IMR-90 (cell line): ENCODE measurements around the gene LHFPL3. TPM values are rescaled to one million over a fixed set of nuclear protein-coding genes. Genes with fewer than 3 reads are reported as not detected.

ENCODE experiments used
- ATAC-seq: fragments of 200-7000 bp; cut with Tn5 transposase; 2 replicates; pipeline ENCODE4 v1.9.1; 2020; ENCODE audit warnings: low read depth, mild to moderate bottlenecking, moderate library complexity
- BruUV-seq: library from RNA; stranded (reverse); fragments of 400-500 nt; replicated peaks from 2 replicates; lab custom pipeline; 2021; lab: Mats Ljungman, UMichigan
- CTCF ChIA-PET: fragments of 300-600 bp; formaldehyde crosslinking; extraction: SDS; loops from one replicate; lab custom pipeline; 2021; ENCODE audit warnings: antibody characterized with exemption; lab: Yijun Ruan, JAX
- POLR2A ChIA-PET: fragments of 300-600 bp; sonication (Branson Sonifier 250); formaldehyde crosslinking; loops from one replicate; lab custom pipeline; 2022; ENCODE audit warnings: antibody characterized with exemption; ENCODE audit not compliant: unreplicated experiment; lab: Charles Lee
- DNase-seq: peaks from one replicate; pipeline ENCODE4 v3.0.0; 2013
- H2AFZ ChIP-seq: replicated peaks from 2 replicates; pipeline ENCODE3; 2013; ENCODE audit warnings: low read length, mild to moderate bottlenecking; ENCODE audit not compliant: poor library complexity
- H2AK5ac ChIP-seq: 2 replicates; pipeline ENCODE4 v1.6.1; 2013; ENCODE audit warnings: low read depth, low read length, inconsistent platforms
- H2AK9ac ChIP-seq: replicated peaks from 2 replicates; pipeline ENCODE3; 2013; ENCODE audit warnings: mild to moderate bottlenecking, low read depth, low read length, moderate library complexity; ENCODE audit not compliant: poor library complexity
- H2BK120ac ChIP-seq: 2 replicates; pipeline ENCODE4 v1.6.1; 2013; ENCODE audit warnings: low read depth, low read length, inconsistent platforms
- H2BK15ac ChIP-seq: 3 replicates; pipeline ENCODE4 v1.6.1; 2013; ENCODE audit warnings: low read depth, low read length, inconsistent platforms
- H2BK20ac ChIP-seq: 2 replicates; pipeline ENCODE4 v1.6.1; 2013; ENCODE audit warnings: low read depth, mild to moderate bottlenecking, inconsistent platforms, low read length, moderate library complexity
- H2BK5ac ChIP-seq: 2 replicates; pipeline ENCODE4 v1.6.1; 2013; ENCODE audit warnings: mild to moderate bottlenecking, low read depth, low read length, inconsistent platforms; ENCODE audit not compliant: poor library complexity, severe bottlenecking
- H3K14ac ChIP-seq: replicated peaks from 2 replicates; pipeline ENCODE4 v1.6.1; 2013; ENCODE audit warnings: low read depth, low read length, inconsistent platforms
- H3K18ac ChIP-seq: 2 replicates; pipeline ENCODE4 v1.6.1; 2013; ENCODE audit warnings: low read depth, low read length, control low read depth
- H3K23ac ChIP-seq: 2 replicates; pipeline ENCODE4 v1.6.1; 2013; ENCODE audit warnings: low read depth, low read length, inconsistent platforms
- H3K27ac ChIP-seq: 2 replicates; pipeline ENCODE4 v1.5.1; 2013; ENCODE audit warnings: mild to moderate bottlenecking, control low read depth, low read length; ENCODE audit not compliant: insufficient read depth
- H3K27me3 ChIP-seq: 2 replicates; pipeline ENCODE4 v1.6.1; 2013; ENCODE audit warnings: low read length; ENCODE audit not compliant: control insufficient read depth, insufficient read depth
- H3K36me3 ChIP-seq: 2 replicates; pipeline ENCODE4 v1.6.1; 2013; ENCODE audit warnings: low read length, mixed read lengths; ENCODE audit not compliant: control insufficient read depth, insufficient read depth
- H3K4ac ChIP-seq: 2 replicates; pipeline ENCODE4 v1.6.1; 2013; ENCODE audit warnings: low read depth, low read length, inconsistent platforms
- H3K4me1 ChIP-seq: 2 replicates; pipeline ENCODE4 v1.6.1; 2013; ENCODE audit warnings: low read length, mixed read lengths; ENCODE audit not compliant: control insufficient read depth, insufficient read depth
- H3K4me2 ChIP-seq: 2 replicates; pipeline ENCODE4 v1.6.1; 2013; ENCODE audit warnings: low read depth, mild to moderate bottlenecking, control low read depth, low read length, moderate library complexity
- H3K4me3 ChIP-seq: 2 replicates; pipeline ENCODE4 v1.5.1; 2013; ENCODE audit warnings: low read depth, mild to moderate bottlenecking, control low read depth, low read length, moderate library complexity; ENCODE audit not compliant: insufficient read depth
- H3K56ac ChIP-seq: 2 replicates; pipeline ENCODE4 v1.6.1; 2013; ENCODE audit warnings: low read length, inconsistent platforms; ENCODE audit not compliant: insufficient read depth; ENCODE audit errors: extremely low read depth
- H3K79me1 ChIP-seq, 2 experiments: 2 replicates each; pipeline ENCODE4 v1.6.1; 2013; ENCODE audit warnings: low read length in 2 of 2, inconsistent platforms in 1 of 2, low read depth in 1 of 2
- H3K9ac ChIP-seq: 2 replicates; pipeline ENCODE4 v1.6.1; 2013; ENCODE audit warnings: low read depth, low read length, control low read depth
- H3K9me1 ChIP-seq: 2 replicates; pipeline ENCODE4 v1.6.1; 2013; ENCODE audit warnings: low read length, inconsistent platforms; ENCODE audit not compliant: insufficient read depth
- H3K9me3 ChIP-seq: 2 replicates; pipeline ENCODE4 v1.6.1; 2013; ENCODE audit warnings: low read length; ENCODE audit not compliant: control insufficient read depth, insufficient read depth
- H4K20me1 ChIP-seq: 2 replicates; pipeline ENCODE4 v1.6.1; 2013; ENCODE audit warnings: low read length, inconsistent platforms; ENCODE audit not compliant: insufficient read depth
- H4K5ac ChIP-seq: 2 replicates; pipeline ENCODE4 v1.6.1; 2013; ENCODE audit warnings: mild to moderate bottlenecking, low read depth, low read length, control low read depth
- H4K8ac ChIP-seq, 2 experiments: 2 replicates each; pipeline ENCODE4 v1.6.1; 2013; ENCODE audit warnings: low read depth in 2 of 2, low read length in 2 of 2, control low read depth in 1 of 2, inconsistent platforms in 1 of 2
- H4K91ac ChIP-seq: 2 replicates; pipeline ENCODE4 v1.6.1; 2013; ENCODE audit warnings: low read depth, low read length, inconsistent platforms; ENCODE audit not compliant: insufficient read depth
- BHLHE40 ChIP-seq: fragments of 150-350 bp; IDR thresholded peaks from 2 replicates; pipeline ENCODE4 v1.6.1; 2016; ENCODE audit warnings: mild to moderate bottlenecking, low read depth, low read length
- CEBPB ChIP-seq: IDR thresholded peaks from 2 replicates; pipeline ENCODE4 v1.6.1; 2012; ENCODE audit warnings: low read depth, low read length, improper control_type of control experiment
- CHD1 ChIP-seq: IDR thresholded peaks from 2 replicates; pipeline ENCODE4 v1.6.1; 2012; ENCODE audit warnings: low read depth, low read length, improper control_type of control experiment
- FOS ChIP-seq: fragments of 150-350 bp; IDR thresholded peaks from 2 replicates; pipeline ENCODE4 v1.6.1; 2016; ENCODE audit warnings: low read depth, low read length
- MAFK ChIP-seq: IDR thresholded peaks from 2 replicates; pipeline ENCODE4 v1.6.1; 2012; ENCODE audit warnings: low read depth, low read length, improper control_type of control experiment
- MAZ ChIP-seq: IDR thresholded peaks from 2 replicates; pipeline ENCODE4 v1.6.1; 2012; ENCODE audit warnings: low read depth, mild to moderate bottlenecking, low read length, improper control_type of control experiment, moderate library complexity, borderline replicate concordance
- MXI1 ChIP-seq: IDR thresholded peaks from 2 replicates; pipeline ENCODE4 v1.6.1; 2012; ENCODE audit warnings: low read depth, mild to moderate bottlenecking, low read length, moderate library complexity, borderline replicate concordance
- NFE2L2 ChIP-seq: fragments of 150-350 bp; IDR thresholded peaks from 2 replicates; pipeline ENCODE4 v1.6.1; 2016; ENCODE audit warnings: low read depth, mild to moderate bottlenecking, low read length
- POLR2A ChIP-seq: IDR thresholded peaks from 2 replicates; pipeline ENCODE4 v1.6.1; 2012; ENCODE audit warnings: mild to moderate bottlenecking, low read depth, low read length
- RAD21 ChIP-seq: IDR thresholded peaks from 2 replicates; pipeline ENCODE4 v1.6.1; 2012; ENCODE audit warnings: low read length, improper control_type of control experiment
- RCOR1 ChIP-seq: IDR thresholded peaks from 2 replicates; pipeline ENCODE4 v1.6.1; 2012; ENCODE audit warnings: mild to moderate bottlenecking, low read length, improper control_type of control experiment; ENCODE audit not compliant: insufficient replicate concordance
- RFX5 ChIP-seq: IDR thresholded peaks from 2 replicates; pipeline ENCODE4 v1.8.0; 2012; ENCODE audit warnings: low read depth, mild to moderate bottlenecking, low read length, moderate library complexity
- SMC3 ChIP-seq: fragments of 150-350 bp; IDR thresholded peaks from 2 replicates; pipeline ENCODE4 v1.6.1; 2016; ENCODE audit warnings: low read depth, mild to moderate bottlenecking, antibody characterized with exemption, low read length, moderate library complexity
- WGBS, 2 experiments: methylation state at CpG; one replicate each; pipeline versions ENCODE4 v1.1.5 to v1.1.7; 2013; ENCODE audit warnings: missing lambda C conversion rate in 2 of 2; ENCODE audit not compliant: insufficient read length in 1 of 2; ENCODE audit errors: extremely low coverage in 2 of 2; 5-methylcytosine and 5-hydroxymethylcytosine counted together
- dilution Hi-C: fragments of 300-500 bp; cut with HindIII; formaldehyde crosslinking; loops from one replicate; pipeline ENCODE4 v1.14.3; 2018; ENCODE audit warnings: low sequenced_read_pairs; ENCODE audit not compliant: unreplicated experiment
- in situ Hi-C: fragments of 300-500 bp; cut with MboI; formaldehyde crosslinking; loops from 3 replicates; pipeline ENCODE4 v1.14.3; 2019; ENCODE audit warnings: low sequenced_read_pairs, inconsistent platforms, mixed read lengths
- intact Hi-C: fragments of 100-400 bp; cut with micrococcal nuclease; formaldehyde crosslinking; loops from 2 replicates; pipeline ENCODE4 v1.10.0; 2022
- polyA plus RNA-seq, 3 experiments: library from polyadenylated mRNA; depleted of rRNA; stranded (reverse); fragments of >200 nt; gene quantifications; 2 replicates each; pipeline ENCODE4 v1.2.3, GENCODE V29; 2012; ENCODE audit warnings: low replicate concordance in 1 of 3
- total RNA-seq: library from RNA; depleted of rRNA; stranded (reverse); fragments of >200 nt; gene quantifications from 2 replicates; pipeline ENCODE4 v1.2.3, GENCODE V29; 2012
- TF ChIP-seq, protein P1 (sequence below): conservative IDR thresholded peaks from 2 replicates; pipeline ENCODE4 v1.5.1; 2012; ENCODE audit warnings: mild to moderate bottlenecking, low read depth, low read length, improper control_type of control experiment
- TF ChIP-seq, protein P2 (sequence below): fragments of 150-350 bp; IDR thresholded peaks from 2 replicates; pipeline ENCODE4 v1.6.1; 2017; ENCODE audit warnings: mild to moderate bottlenecking, antibody characterized with exemption, low read length, low read depth
- TF ChIP-seq, protein P3 (sequence below): fragments of 150-350 bp; IDR thresholded peaks from 2 replicates; pipeline ENCODE4 v1.6.1; 2016; ENCODE audit warnings: low read depth, mild to moderate bottlenecking, low read length, moderate library complexity, borderline replicate concordance

Gene LHFPL3
- total and polyA plus RNA-seq, 2 of the 4 experiments (the other 2 are of a cell fraction), result not detected

GRCh38 chr7:104524853-104525252 is 196.4 kb downstream of the LHFPL3 start:
- POLR2A ChIA-PET, result no interaction called here
- no peaks in the 10 kb centered on the region for H3K79me1 ChIP-seq
- intact Hi-C loops (no loop called here), dilution Hi-C loops (no loop called here), in situ Hi-C loops (no loop called here)
- H3K4me3 ChIP-seq, result no peak overlapping the region
- no peak for TF ChIP-seq MAFK
- no peak for TF ChIP-seq RAD21
- no peak for TF ChIP-seq MAZ
- TF ChIP-seq, protein P1, sequence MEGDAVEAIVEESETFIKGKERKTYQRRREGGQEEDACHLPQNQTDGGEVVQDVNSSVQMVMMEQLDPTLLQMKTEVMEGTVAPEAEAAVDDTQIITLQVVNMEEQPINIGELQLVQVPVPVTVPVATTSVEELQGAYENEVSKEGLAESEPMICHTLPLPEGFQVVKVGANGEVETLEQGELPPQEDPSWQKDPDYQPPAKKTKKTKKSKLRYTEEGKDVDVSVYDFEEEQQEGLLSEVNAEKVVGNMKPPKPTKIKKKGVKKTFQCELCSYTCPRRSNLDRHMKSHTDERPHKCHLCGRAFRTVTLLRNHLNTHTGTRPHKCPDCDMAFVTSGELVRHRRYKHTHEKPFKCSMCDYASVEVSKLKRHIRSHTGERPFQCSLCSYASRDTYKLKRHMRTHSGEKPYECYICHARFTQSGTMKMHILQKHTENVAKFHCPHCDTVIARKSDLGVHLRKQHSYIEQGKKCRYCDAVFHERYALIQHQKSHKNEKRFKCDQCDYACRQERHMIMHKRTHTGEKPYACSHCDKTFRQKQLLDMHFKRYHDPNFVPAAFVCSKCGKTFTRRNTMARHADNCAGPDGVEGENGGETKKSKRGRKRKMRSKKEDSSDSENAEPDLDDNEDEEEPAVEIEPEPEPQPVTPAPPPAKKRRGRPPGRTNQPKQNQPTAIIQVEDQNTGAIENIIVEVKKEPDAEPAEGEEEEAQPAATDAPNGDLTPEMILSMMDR, result no peak
- TF ChIP-seq, protein P2, sequence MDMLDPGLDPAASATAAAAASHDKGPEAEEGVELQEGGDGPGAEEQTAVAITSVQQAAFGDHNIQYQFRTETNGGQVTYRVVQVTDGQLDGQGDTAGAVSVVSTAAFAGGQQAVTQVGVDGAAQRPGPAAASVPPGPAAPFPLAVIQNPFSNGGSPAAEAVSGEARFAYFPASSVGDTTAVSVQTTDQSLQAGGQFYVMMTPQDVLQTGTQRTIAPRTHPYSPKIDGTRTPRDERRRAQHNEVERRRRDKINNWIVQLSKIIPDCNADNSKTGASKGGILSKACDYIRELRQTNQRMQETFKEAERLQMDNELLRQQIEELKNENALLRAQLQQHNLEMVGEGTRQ, result no peak
- TF ChIP-seq CEBPB, result no peak
- no peak for TF ChIP-seq MXI1
- no peak for TF ChIP-seq FOS
- TF ChIP-seq, protein P3, sequence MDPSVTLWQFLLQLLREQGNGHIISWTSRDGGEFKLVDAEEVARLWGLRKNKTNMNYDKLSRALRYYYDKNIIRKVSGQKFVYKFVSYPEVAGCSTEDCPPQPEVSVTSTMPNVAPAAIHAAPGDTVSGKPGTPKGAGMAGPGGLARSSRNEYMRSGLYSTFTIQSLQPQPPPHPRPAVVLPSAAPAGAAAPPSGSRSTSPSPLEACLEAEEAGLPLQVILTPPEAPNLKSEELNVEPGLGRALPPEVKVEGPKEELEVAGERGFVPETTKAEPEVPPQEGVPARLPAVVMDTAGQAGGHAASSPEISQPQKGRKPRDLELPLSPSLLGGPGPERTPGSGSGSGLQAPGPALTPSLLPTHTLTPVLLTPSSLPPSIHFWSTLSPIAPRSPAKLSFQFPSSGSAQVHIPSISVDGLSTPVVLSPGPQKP, result no peak
- no peak for TF ChIP-seq SMC3
- no peak for TF ChIP-seq CHD1
- TF ChIP-seq RFX5, result no peak
- TF ChIP-seq BHLHE40, result no peak
- no peak for TF ChIP-seq POLR2A
- TF ChIP-seq NFE2L2, result no peak
- no peak for TF ChIP-seq RCOR1
- H3K4ac ChIP-seq, result no peak overlapping the region
- no peak for DNase-seq
- no peak overlapping the region for H3K18ac ChIP-seq
- no peak overlapping the region for H2BK20ac ChIP-seq
- no peaks in the 10 kb centered on the region for H4K20me1 ChIP-seq
- H3K23ac ChIP-seq, result no peak overlapping the region
- no peak overlapping the region for H4K91ac ChIP-seq
- no peak overlapping the region for H2AFZ ChIP-seq
- BruUV-seq, result no TSS peak
- no peak overlapping the region for H3K4me2 ChIP-seq
- no peak overlapping the region for H3K27ac ChIP-seq
- no peak overlapping the region for H4K8ac ChIP-seq
- H3K9me1 ChIP-seq, result no peaks in the 10 kb centered on the region
- no peak overlapping the region for H2BK5ac ChIP-seq
- CTCF ChIA-PET, result no interaction called here
- H2AK9ac ChIP-seq, result no peak overlapping the region
- no peak overlapping the region for H2BK15ac ChIP-seq
- no peaks in the 10 kb centered on the region for H3K4me1 ChIP-seq
- WGBS, 2 experiments, result no CpG with 5 or more reads among the region's 3 CpGs
- H3K14ac ChIP-seq, result no peak overlapping the region
- H3K9ac ChIP-seq, result no peak overlapping the region
- no peaks in the 10 kb centered on the region for H3K36me3 ChIP-seq
- no peak overlapping the region for H3K56ac ChIP-seq
- H3K9me3 ChIP-seq, result peaks cover 6% of the 10 kb centered on the region; the same call in 1 of the 2 replicates
- H4K5ac ChIP-seq, result no peak overlapping the region
- H3K27me3 ChIP-seq, result no peaks in the 10 kb centered on the region
- no peak overlapping the region for H2AK5ac ChIP-seq
- ATAC-seq, result no peak
- H2BK120ac ChIP-seq, result no peak overlapping the region
